NCI-H2081 treated with DMSO at 0.1 percent for 48 hours (cell line): Measurements from ENCODE around the gene IL1RAP.

Experiments used
- DNase-seq: peaks from one replicate; lab custom pipeline; 2025; lab: John Stamatoyannopoulos, UW

IL1RAP gene

DNA sequence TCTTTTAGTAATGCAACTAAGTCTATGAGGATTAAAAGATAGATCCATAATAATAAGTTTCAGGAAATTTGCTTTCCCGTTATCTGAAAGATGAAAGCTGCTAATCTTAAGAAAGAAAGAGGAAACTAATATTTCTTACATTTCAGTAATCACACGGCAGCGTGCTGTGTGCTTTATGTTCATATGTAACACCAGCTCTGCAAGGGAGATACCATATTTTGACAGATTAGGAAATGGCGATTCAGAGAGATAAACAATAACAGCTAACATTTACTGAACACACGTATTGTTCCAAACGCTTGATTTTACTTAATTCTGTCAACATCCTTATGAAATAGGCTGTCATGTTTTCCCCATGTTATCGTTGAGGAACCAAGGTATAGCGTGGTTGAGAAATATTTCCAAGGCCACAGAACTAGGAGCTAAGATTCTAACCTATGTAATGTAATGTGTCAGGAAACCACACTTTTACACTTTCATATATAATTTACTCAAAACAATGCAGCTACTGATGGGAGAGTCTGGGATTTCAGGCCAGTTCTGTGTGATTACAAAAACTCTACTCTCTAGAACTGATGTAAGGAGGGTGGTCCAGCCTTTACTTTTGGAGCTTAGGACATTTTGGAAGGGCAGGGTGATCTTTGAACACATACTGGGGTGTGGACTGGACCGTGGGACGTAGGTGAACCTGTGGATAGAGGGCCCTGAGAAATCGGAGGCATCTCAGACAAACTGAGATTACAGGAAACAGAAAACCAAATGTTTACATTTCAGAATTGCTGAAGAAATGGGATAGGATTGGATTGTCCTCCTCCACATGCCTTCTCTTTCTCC lies 100.6 kb downstream of the IL1RAP start:
- DNase-seq: no peak

DNA sequence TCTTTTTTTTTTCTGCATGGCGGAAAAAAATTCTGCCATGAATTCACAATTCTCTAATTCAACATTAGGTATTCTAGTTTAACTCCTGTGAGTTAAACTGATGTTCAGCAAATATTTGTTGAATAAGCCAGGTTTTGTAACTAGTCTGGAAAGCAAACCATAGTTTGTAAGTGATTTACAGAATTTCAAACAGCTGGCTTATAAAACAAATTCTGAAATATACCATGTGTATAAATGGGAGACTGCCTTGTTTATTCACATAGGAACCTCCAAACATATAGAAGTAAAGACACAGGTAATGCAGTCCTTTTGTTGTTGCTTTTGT lies 101.1 kb downstream of the IL1RAP start:
- no peak for DNase-seq

DNA sequence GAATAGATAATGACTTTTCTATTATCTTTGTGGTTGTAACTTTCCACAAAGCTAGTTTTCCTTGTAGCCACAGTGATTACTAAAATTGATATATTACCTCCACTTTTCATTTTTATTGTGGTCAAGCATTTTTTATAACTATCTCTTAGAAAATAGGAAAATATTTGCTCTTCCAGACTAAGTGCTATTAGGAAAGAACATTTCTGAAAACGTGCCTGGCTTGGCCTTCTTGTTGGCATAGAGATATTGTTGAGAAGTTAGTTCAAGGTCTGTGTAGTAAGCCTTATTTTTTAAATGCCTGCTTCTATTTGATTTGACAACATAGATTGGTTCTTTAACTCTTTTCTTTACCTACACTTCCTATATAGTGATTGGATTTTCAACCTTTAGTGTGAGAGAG lies 101.7 kb downstream of the IL1RAP start:
- no peak for DNase-seq

DNA sequence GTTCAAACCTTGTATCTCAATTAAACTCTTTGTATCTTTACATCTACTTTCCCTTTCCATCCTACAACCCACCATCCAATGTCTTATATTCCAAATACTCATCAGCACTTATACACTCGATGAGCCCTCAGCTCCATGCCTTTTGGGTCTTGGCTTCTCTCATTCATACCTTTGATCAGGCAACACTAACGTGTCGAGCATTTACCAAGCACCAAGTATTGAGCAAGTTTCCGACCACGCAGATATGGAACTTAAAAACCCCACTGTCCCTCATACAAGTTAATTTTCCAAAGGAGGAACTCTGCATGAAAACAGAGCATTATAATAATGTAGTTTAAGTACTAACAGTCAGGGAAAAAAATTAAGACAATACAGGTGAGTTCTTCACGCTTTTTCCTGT lies 102.8 kb downstream of the IL1RAP start:
- no peak for DNase-seq

DNA sequence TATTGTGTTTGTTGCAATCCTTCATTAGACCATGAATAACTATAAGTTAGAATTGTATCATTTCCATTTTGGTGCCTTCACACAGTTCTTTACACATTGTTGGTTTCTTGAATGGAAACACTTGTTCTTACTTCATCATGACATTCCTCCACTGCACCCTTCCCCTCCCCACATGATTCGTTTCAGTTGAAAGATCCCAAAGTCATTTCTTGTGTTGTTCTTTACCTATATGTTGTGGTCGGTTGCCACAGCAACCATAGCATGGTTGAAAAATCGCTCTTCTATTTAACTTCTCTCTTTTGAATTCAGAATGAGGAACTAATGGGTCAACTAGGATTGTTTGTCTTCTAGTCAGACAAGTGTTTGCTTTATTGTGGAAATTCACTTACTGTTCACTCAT lies 103.3 kb downstream of the IL1RAP start:
- no peak for DNase-seq

DNA sequence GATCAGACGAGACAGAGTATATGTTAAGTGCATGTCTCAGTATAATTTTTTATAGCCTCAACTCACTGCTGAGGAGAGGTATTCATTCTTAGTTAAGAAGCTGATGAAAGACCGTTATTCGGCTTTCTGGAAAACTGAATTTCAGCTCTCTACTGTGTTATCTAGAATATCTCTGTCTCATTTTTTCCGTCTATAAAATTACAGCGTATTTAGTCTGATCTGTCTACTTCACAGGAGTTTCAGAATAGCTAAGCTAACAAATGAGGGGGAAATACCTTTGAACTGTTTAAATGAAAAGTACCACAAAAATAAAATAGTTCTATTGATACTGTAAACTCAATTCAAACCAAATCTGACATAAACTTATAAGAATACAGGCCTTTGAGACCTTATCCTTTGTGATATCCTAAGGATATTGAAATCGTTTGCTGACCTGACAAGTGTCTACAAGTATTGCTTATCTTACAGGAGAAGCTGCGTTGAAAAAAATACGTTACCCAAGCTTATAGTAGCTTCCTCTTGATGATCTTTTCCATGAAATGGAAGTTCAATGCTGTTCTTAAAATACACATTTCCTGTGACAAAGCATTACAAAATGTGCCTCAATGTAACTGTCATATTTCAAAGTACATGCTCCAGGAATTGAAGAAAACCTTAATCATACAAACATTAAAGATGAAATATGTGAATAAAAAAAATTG lies 104.6 kb downstream of the IL1RAP start:
- no peak for DNase-seq

DNA sequence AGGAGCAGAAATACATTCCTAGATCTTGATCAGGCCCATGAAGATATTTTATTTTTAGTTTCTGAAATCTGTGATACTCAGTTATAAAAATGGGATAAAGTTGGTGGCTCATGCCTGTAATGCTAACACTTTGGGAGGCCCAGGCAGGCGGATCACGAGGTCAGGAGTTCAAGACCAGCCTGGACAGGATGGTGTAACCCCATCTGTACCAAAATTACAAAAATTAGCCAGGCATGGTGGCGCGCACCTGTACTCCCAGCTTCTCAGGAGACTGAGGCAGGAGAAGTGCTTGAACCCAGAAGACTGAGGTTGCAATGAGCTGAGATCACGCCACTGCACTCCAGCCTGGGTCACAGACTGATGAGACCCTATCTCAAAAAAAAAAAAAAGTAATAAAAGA lies 105.5 kb downstream of the IL1RAP start:
- no peak for DNase-seq

DNA sequence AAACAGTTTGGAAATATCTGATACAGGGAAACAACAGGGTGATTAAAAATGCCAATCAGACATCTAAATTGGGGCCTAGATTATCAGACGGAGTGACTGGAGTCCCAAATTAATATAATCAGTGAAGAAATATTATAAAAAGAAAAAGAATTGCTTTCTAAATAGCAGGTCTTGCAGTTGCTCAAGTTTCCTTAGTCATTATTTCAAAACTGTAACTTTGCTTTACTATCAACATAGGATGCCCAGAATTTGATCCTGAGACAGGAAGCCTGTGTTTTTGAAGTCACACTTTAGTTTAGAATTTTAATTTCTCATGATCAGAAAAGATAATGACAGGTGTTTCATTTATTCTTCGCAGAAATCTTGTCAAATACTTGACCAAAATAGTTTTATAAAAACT lies 105.9 kb downstream of the IL1RAP start:
- no peak for DNase-seq

DNA sequence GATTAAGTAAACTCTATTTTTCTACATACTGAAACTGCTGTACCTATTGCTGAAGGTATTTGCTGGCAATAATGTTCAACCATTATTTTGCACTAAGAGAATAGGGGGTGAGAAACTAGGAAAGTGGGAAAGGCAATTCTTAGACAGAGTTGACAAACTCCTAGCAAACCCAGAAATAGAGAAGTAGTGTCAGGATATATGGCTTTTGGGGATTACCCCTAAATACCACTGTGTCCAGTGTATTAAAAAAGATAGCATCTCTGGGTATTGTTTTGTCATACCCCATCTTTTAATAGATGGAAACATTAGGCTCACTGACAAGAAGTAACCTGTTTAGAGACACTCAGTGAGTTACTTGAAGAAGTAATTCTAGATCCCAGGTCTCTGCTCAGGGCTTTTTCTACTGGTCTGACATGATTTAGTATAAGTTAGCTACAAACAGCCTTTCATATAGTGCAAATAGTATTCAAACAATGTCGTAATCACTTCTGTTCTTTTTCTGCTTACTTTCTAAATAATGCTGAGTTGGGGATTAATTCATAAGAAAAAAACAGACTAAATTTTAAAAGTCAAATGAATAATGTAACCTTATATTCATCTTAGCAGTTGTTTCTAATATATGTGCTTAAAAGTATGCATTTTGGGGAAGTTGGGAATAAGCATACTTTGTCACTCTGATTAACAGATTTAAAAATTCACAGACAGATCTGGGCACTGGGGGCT lies 107.2 kb downstream of the IL1RAP start:
- no peak for DNase-seq

DNA sequence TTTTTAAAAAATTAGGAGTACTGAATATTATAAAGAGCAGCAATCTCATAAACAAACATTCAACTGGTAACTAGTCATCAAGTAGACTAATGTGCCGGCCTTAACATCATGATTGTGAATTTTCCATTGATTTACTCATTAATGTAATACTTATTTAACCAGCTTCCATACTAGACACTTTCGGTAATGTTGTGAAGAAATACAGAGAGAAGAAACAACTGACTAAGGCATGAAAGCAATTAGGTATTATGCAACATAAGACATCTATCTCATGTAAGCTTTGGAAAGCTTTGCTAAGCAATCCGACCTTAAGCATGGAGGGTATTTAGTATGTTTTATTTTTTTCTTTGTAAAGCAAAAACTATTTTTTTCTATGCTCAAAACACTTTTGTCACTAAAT lies 108.0 kb downstream of the IL1RAP start:
- no peak for DNase-seq

DNA sequence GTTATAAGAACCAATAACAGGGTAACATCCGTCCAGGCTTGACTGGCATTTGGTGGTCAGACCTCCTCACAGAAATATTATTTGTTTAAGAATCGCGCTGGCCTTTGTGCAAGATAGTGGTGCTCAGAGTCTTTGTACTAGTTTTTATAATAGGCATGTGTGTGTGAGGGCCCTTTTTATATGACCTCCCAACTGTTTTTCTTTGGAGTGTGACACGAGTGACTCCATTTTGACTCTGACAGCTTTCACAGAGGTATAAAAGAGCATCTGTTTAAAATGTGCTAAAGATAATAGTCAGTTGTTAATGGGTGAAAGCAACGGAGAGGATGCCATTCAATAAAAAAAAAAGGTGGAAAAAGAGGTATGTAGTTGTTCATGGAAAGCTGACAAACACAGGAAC lies 110.4 kb downstream of the IL1RAP start:
- no peak for DNase-seq

DNA sequence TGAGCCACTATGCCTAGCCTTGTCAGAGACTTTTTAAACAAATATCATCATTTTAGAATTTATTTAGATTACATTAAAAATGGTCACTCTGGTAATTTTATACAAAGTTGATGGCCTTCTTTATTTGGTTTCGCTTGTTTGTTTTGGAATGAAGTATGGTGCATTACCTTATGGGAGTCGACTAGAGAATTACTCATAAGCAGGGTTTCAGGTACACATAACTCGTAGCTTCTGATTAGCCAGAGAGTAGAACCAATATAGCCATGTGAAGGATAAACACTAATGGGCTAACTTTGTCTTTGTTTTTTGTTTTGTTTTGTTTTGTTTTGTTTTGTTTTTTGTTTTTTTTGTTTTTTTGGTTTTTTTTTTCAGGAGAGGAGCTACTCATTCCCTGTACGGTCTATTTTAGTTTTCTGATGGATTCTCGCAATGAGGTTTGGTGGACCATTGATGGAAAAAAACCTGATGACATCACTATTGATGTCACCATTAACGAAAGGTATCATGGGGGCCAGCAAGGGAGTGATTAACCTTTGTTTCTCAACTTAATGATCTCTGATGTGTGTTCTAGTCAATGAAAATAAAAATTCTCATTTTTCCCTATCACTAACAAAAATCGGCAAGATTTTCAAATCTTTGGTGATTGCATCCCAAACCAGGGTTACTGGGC lies 113.2 kb downstream of the IL1RAP start:
- DNase-seq: no peak

DNA sequence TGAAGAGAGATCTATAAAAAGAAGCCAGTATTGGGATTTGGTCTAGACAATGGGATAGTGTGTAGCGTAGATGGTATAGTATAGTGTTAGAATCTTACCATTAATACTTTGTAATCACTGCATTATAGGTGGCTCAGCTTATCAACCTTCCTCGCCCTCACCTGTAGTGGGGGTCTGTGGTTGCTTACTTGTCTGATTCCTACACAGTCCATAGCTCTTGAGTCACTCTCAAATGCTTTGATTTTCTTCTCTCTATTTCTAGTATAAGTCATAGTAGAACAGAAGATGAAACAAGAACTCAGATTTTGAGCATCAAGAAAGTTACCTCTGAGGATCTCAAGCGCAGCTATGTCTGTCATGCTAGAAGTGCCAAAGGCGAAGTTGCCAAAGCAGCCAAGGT lies 115.2 kb downstream of the IL1RAP start:
- DNase-seq: no peak

DNA sequence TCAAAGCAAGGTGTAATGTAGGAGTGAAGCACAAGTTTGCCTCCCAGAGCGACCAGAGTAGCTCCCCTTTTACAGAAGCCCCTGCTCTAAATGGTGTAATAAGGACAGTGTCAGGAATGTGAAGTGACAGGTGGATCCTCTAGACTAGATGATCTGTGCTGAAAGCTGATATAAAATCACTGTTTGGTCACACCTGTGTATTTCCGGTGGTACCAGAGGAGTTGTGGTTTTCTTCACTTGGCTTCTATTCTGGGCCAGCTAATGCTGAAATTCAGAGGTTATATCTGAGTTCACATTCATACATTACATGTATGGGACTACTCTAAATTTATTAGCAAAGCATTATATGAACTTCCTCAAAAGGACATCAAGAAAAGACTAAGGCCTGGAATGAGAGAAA lies 117.4 kb downstream of the IL1RAP start:
- DNase-seq: no peak

DNA sequence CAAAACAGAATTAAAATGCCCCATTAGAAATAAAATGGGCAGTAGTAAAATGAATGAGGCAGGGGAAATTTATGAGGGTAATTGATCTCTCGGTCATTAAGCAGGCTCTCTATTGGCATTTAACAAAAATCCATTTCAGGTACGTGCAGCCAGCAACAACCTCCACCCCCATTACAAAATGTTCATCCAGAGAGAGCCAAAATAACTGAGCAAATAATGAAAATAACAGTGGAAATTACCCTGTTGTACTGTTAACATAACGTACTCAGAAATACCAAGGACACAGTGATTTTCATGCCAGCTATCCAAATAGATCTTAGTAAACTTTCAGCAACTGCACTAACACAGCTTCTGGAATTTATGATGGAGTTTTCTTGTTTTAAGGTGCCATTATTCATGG lies 127.7 kb downstream of the IL1RAP start:
- DNase-seq: no peak

DNA sequence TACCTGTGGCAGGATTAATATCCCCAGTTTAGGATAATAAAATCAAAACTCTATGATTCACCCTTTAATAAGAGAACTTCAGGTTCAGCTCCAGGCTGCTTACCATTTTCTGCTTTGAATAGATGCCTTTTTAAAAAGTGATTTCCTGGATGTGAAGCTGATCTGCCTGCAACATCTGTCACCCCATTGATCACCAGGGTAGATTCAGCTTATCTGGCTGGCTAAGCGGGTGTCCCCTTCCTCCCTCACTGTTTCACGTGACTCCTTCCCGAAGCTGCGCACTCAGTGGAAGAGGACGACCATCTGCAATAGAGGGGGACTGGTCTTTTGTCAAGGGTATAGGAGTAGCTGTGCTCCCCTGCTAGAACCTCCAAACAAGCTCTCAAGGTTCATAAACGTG lies 128.1 kb downstream of the IL1RAP start:
- no peak for DNase-seq

DNA sequence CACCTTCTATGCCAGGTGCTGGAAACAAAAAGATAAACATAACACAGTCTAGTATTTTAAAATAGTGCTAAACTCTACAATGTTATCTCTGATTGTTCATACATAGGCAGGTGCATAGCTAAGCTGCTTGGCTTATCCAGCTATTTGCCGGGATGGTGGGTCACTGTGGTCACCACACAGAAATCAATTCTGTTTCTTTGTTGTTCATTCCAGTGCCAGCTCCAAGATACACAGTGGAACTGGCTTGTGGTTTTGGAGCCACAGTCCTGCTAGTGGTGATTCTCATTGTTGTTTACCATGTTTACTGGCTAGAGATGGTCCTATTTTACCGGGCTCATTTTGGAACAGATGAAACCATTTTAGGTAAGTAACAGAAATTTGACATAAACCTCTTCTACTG lies 130.2 kb downstream of the IL1RAP start:
- no peak for DNase-seq

DNA sequence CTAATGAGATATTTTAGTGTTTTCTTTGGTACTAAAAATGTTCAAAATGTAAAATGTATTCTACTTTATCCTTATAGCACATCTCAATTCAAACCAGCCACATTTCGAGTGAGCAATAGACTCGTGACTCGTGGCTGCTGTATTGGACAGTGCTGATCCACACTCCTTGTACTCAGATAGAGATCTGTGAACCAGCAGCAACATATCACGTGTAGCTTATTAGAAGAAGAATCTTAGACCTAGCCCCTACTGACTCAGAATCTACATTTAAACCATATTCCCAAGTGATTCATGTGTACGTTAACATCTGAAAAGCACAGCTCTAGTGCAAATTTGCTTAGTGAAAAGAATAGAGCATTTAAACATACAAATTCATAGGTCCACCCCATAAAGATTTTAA lies 130.9 kb downstream of the IL1RAP start:
- DNase-seq: no peak

DNA sequence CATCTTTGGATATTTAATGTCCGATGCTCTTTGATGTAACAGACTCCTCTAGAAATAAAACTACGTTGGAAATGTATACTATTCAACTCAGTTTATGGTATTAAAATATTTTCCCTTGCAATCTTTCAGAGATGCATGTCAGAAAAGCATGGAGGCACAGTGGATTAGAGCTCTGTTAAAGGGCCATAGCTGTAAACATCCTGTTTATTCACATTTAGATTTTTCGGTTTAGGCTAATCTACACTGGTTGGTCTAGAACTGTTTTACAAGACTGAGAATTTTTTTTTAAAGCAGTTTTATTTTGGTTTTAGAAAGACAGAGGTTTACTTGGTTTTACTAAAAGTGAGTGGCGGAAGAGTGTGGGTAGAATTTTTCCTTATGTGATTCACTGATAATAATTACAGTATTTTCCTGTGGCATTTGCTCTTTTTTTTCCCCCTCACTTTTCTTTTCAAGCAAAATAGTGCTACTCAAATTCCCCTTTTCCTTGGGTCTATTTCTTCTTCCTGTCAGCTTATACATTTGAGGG lies 132.1 kb downstream of the IL1RAP start:
- DNase-seq: no peak

DNA sequence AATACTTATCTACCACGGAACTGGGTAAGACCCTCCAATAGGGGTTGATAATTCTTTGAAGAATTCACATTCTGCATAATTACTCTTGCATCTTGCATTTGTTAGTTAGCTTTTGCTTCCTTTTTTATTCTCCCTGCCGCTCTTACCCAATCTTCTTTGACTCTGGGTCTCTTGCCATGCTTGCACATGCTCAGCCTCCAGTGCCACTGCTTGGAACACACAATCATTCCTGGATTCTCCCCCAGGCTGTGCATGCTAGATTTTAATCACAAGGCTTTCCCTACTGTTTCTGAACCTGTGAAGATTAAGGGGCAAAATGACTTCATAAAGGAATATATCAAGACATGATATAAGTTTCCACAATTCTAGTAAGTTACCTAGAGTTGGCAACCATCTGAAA lies 133.1 kb downstream of the IL1RAP start:
- DNase-seq: no peak

DNA sequence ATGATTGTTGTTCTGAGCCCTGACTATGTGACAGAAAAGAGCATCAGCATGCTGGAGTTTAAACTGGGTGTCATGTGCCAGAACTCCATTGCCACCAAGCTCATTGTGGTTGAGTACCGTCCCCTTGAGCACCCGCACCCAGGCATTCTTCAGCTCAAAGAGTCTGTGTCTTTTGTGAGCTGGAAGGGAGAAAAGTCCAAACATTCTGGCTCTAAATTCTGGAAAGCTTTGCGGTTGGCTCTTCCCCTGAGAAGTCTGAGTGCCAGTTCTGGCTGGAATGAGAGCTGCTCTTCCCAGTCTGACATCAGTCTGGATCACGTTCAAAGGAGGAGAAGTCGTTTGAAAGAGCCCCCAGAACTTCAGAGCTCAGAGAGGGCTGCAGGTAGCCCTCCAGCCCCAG lies 142.0 kb downstream of the IL1RAP start:
- no peak for DNase-seq

DNA sequence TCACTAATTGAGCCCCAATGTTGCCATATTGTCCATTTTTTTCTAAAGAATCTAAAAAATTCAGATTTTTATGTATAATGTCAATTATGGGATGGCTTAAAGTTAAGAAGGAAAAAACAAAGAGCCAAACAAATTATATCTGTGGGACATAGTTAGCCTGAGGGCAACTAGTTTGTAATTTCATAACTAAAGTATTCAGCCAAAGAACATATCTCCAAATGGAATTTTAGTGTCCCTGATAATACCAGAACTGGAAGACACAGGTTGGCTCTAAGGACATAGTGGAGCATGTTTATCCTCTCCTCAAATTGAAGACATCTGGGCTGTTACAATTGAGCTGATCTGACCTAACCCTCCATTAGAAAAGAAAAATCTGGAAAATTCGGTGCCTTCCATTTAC lies 144.2 kb downstream of the IL1RAP start:
- no peak for DNase-seq
